OCI-LY7 (cell line): ENCODE results near the gene NFKBIE. TPM values are rescaled to one million over a fixed set of nuclear protein-coding genes. Genes with fewer than 3 reads are reported as not detected.
A peak's percentile ranks its signal among the peaks of the same experiment; 100 is the strongest.

Experiments
- BruUV-seq: library from RNA; stranded (reverse); fragments of 400-500 nt; replicated peaks from 2 replicates; lab custom pipeline; 2021; lab: Mats Ljungman, UMichigan
- CTCF ChIA-PET: fragments of 300-600 bp; sonication (Branson Sonifier 250); formaldehyde crosslinking; loops from one replicate; lab custom pipeline; 2022; ENCODE audit warnings: antibody characterized with exemption; ENCODE audit not compliant: unreplicated experiment; lab: Charles Lee
- POLR2A ChIA-PET: fragments of 300-600 bp; sonication (Branson Sonifier 250); formaldehyde crosslinking; loops from one replicate; lab custom pipeline; 2022; ENCODE audit warnings: antibody characterized with exemption; lab: Charles Lee
- DNase-seq: peaks from one replicate; pipeline ENCODE4 v3.0.0-alpha.2; 2015; ENCODE audit warnings: low spot score
- H2AFZ ChIP-seq: fragments of 200-600 bp; sonication (generic), shearing (Covaris generic); 2 replicates; pipeline ENCODE4 v1.6.1; 2014; ENCODE audit warnings: mild to moderate bottlenecking, antibody characterized with exemption, low read length, moderate library complexity
- H3K27ac ChIP-seq: fragments of 200-600 bp; sonication (generic); 2 replicates; pipeline ENCODE4 v1.5.1; 2014; ENCODE audit warnings: mixed run types, low read depth, mild to moderate bottlenecking, moderate library complexity, low read length, inconsistent platforms; ENCODE audit not compliant: poor library complexity, severe bottlenecking
- H3K36me3 ChIP-seq: fragments of 200-600 bp; sonication (generic); 2 replicates; pipeline ENCODE4 v1.6.1; 2014; ENCODE audit warnings: mild to moderate bottlenecking, antibody characterized with exemption, low read length, moderate library complexity, mixed read lengths; ENCODE audit not compliant: insufficient read depth
- H3K4me1 ChIP-seq: fragments of 200-600 bp; sonication (generic); 2 replicates; pipeline ENCODE4 v1.5.1; 2014; ENCODE audit warnings: mild to moderate bottlenecking, low read length; ENCODE audit not compliant: insufficient read depth, poor library complexity, severe bottlenecking
- H3K4me2 ChIP-seq: fragments of 200-600 bp; sonication (generic); 2 replicates; pipeline ENCODE4 v1.6.1; 2014; ENCODE audit warnings: mild to moderate bottlenecking, low read length
- H3K4me3 ChIP-seq: fragments of 200-600 bp; sonication (generic); 2 replicates; pipeline ENCODE4 v1.5.1; 2014; ENCODE audit warnings: mild to moderate bottlenecking, low read depth, low read length; ENCODE audit not compliant: poor library complexity, severe bottlenecking
- H3K79me2 ChIP-seq: fragments of 200-600 bp; sonication (generic); 2 replicates; pipeline ENCODE4 v1.6.1; 2016; ENCODE audit warnings: low read depth, mild to moderate bottlenecking, low read length, moderate library complexity, mixed read lengths; ENCODE audit not compliant: insufficient read depth
- H3K9me2 ChIP-seq: fragments of 200-600 bp; sonication (generic); 2 replicates; pipeline ENCODE4 v1.6.1; 2016; ENCODE audit warnings: mild to moderate bottlenecking, low read length, mixed read lengths; ENCODE audit not compliant: insufficient read depth
- H3K9me3 ChIP-seq: fragments of 200-600 bp; sonication (generic); 2 replicates; pipeline ENCODE4 v1.6.1; 2014; ENCODE audit warnings: mild to moderate bottlenecking, mixed run types, low read length, mixed read lengths
- H4K20me1 ChIP-seq: fragments of 200-600 bp; sonication (generic); 2 replicates; pipeline ENCODE4 v1.6.1; 2014; ENCODE audit warnings: mild to moderate bottlenecking, antibody characterized with exemption, low read length, moderate library complexity, mixed read lengths; ENCODE audit not compliant: insufficient read depth
- CTCF ChIP-seq: fragments of 200-600 bp; sonication (generic); conservative IDR thresholded peaks from 2 replicates; pipeline ENCODE4 v1.5.1; 2014; ENCODE audit warnings: mild to moderate bottlenecking, antibody characterized with exemption, low read length, moderate library complexity, mixed read lengths
- EZH2phosphoT487 ChIP-seq: fragments of 200-600 bp; sonication (generic); IDR thresholded peaks from 2 replicates; pipeline ENCODE4 v1.6.1; 2018; ENCODE audit warnings: low read depth, borderline replicate concordance, mild to moderate bottlenecking, mixed run types, antibody characterized with exemption, low read length, moderate library complexity, mixed read lengths
- intact Hi-C: fragments of 100-400 bp; cut with micrococcal nuclease; formaldehyde crosslinking; loops from one replicate; pipeline ENCODE4 v1.10.0; 2022; ENCODE audit not compliant: unreplicated experiment
- total RNA-seq, 2 experiments: library from RNA; depleted of rRNA in 1 of 2; stranded (reverse); fragments of >200 nt in 1 of 2; shearing (Covaris generic) in 1 of 2; gene quantifications; 2 replicates each; pipeline ENCODE4 v1.2.3, GENCODE V29; 2014 to 2022

The NFKBIE gene
- total RNA-seq, 2 experiments from 2014 or later = 24.8 to 43.1 TPM

GRCh38 chr6:44246663-44247337 is 18.6 kb downstream of the NFKBIE start, which contains the start of gene HSP90AB1:
TSS of gene HSP90AB1 (plus strand) at chr6:44247101. CDS start at chr6:44248630, 1,529 bp downstream.
- intact Hi-C loops = loop anchor here (1.0 to 2.0 kb wide), 3 partner anchors 18 to 120 kb away; partner anchors contain the start of gene SLC29A1
- Histone ChIP-seq H2AFZ (peak within 1 kb of the TSS; percentile 67; the same call in 1 of the 2 replicates), H3K4me2 (peak within 1 kb of the TSS; percentile 98), H3K4me3 (peak within 1 kb of the TSS; percentile 93), H3K4me1 (peaks cover 45% of the 10 kb centered on the region), H3K9me3 (no peaks in the 10 kb centered on the region), H3K36me3 (peaks cover 49% of the 10 kb centered on the region), H3K79me2 (peaks cover 50% of the 10 kb centered on the region), H4K20me1 (peaks cover 45% of the 10 kb centered on the region), H3K27ac (peak within 1 kb of the TSS; percentile 81), H3K9me2 (no peaks in the 10 kb centered on the region)
- CTCF ChIA-PET = interaction anchor here (0.6 to 1.9 kb wide), 3 partner anchors 11 to 22 kb away, joined by 3 to 10 read pairs (median 3); no protein-coding TSS in a partner anchor
- DNase-seq = peak; percentile 99
- TF ChIP-seq CTCF (no peak), EZH2phosphoT487 (no peak)
- BruUV-seq = no TSS peak
- POLR2A ChIA-PET = interaction anchor here (0.6 to 3.5 kb wide), 6 partner anchors 10 to 534 kb away, joined by 3 to 22 read pairs (median 4); partner anchors contain the start of gene SLC35B2

- peak overlapping the region; percentile 93 for H3K4me3 ChIP-seq
- H3K4me1 ChIP-seq = peaks cover 38% of the 10 kb centered on the region
- H4K20me1 ChIP-seq = peaks cover 39% of the 10 kb centered on the region
- H2AFZ ChIP-seq = peak overlapping the region; percentile 67; the same call in 1 of the 2 replicates
- TF ChIP-seq EZH2phosphoT487 (no peak), CTCF (peak; percentile 74; the same call in 1 of the 2 replicates)
- POLR2A ChIA-PET = interaction anchor here (0.5 to 3.5 kb wide), 9 partner anchors 11 to 1885 kb away, joined by 3 to 22 read pairs (median 5); partner anchors contain the start of gene SLC35B2
- peaks cover 43% of the 10 kb centered on the region for H3K79me2 ChIP-seq
- CTCF ChIA-PET = interaction anchor here (0.6 to 1.9 kb wide), 7 partner anchors 11 to 66 kb away, joined by 3 to 11 read pairs (median 4); partner anchors contain the start of gene SLC29A1
- BruUV-seq = no TSS peak
- no peaks in the 10 kb centered on the region for H3K9me3 ChIP-seq
- no peaks in the 10 kb centered on the region for H3K9me2 ChIP-seq
- H3K36me3 ChIP-seq = peaks cover 41% of the 10 kb centered on the region
- peak overlapping the region; percentile 81 for H3K27ac ChIP-seq
- intact Hi-C loops = loop anchor here (1.0 to 2.0 kb wide), 3 partner anchors 18 to 120 kb away; partner anchors contain the start of gene SLC29A1
- peak overlapping the region; percentile 89 for H3K4me2 ChIP-seq
- DNase-seq = peak; percentile 90
These were observed 19.3 kb downstream of the NFKBIE start for GRCh38 chr6:44245912-44246662.
